Hepatocyte (in vitro differentiated cells): Measurements from ENCODE around the gene TBX15. TPM values are rescaled to one million over a fixed set of nuclear protein-coding genes. Genes with fewer than 3 reads are reported as not detected.

Experiments used
- DNase-seq: peaks from one replicate; pipeline ENCODE4 v3.0.0-alpha.2; 2016; ENCODE audit warnings: low spot score
- H2AFZ ChIP-seq: fragments of 200-600 bp; sonication (generic); 2 replicates; pipeline ENCODE4 v1.6.0; 2016; ENCODE audit warnings: antibody characterized with exemption, mild to moderate bottlenecking
- H3K27ac ChIP-seq: fragments of 200-600 bp; sonication (generic); 2 replicates; pipeline ENCODE4 v1.5.1; 2016; ENCODE audit warnings: mild to moderate bottlenecking
- H3K27me3 ChIP-seq: fragments of 200-600 bp; sonication (generic); 2 replicates; pipeline ENCODE4 v1.6.1; 2016
- H3K36me3 ChIP-seq: fragments of 200-600 bp; sonication (generic); replicated peaks from 2 replicates; pipeline ENCODE4 v1.5.1; 2016; ENCODE audit warnings: low read depth; ENCODE audit not compliant: insufficient read depth
- H3K4me1 ChIP-seq: fragments of 200-600 bp; sonication (generic); 2 replicates; pipeline ENCODE4 v1.5.1; 2016; ENCODE audit warnings: mild to moderate bottlenecking, moderate library complexity; ENCODE audit not compliant: insufficient read depth
- H3K4me2 ChIP-seq: fragments of 200-600 bp; sonication (generic); 2 replicates; pipeline ENCODE4 v1.6.0; 2016
- H3K4me3 ChIP-seq: fragments of 200-600 bp; sonication (generic); 2 replicates; pipeline ENCODE4 v1.5.1; 2016; ENCODE audit warnings: mild to moderate bottlenecking
- H3K79me2 ChIP-seq: fragments of 200-600 bp; sonication (generic); 2 replicates; pipeline ENCODE4 v1.6.0; 2017; ENCODE audit warnings: mild to moderate bottlenecking
- H3K9me2 ChIP-seq: fragments of 200-600 bp; sonication (generic); replicated peaks from 2 replicates; pipeline ENCODE4 v1.6.0; 2017; ENCODE audit warnings: mild to moderate bottlenecking; ENCODE audit not compliant: insufficient read depth
- H3K9me3 ChIP-seq: fragments of 200-600 bp; sonication (generic); 2 replicates; pipeline ENCODE4 v1.5.1; 2016; ENCODE audit warnings: low read depth, mild to moderate bottlenecking
- H4K20me1 ChIP-seq: fragments of 200-600 bp; sonication (generic); 2 replicates; pipeline ENCODE4 v1.6.0; 2016; ENCODE audit warnings: mild to moderate bottlenecking; ENCODE audit not compliant: insufficient read depth, poor library complexity, severe bottlenecking
- EZH2 ChIP-seq: fragments of 200-600 bp; sonication (generic); IDR thresholded peaks from 2 replicates; pipeline ENCODE4 v1.6.1; 2016; ENCODE audit warnings: antibody characterized with exemption, mild to moderate bottlenecking, borderline replicate concordance
- EZH2phosphoT487 ChIP-seq: fragments of 200-600 bp; sonication (generic); IDR thresholded peaks from one replicate; pipeline ENCODE4 v1.6.1; 2018; ENCODE audit warnings: antibody characterized with exemption, mild to moderate bottlenecking, low read depth, moderate library complexity; ENCODE audit not compliant: unreplicated experiment, severe bottlenecking
- WGBS: methylation state at CpG from one replicate; pipeline ENCODE4 v1.1.6; 2016; ENCODE audit warnings: low lambda C conversion rate; ENCODE audit errors: missing lambda C conversion rate; 5-methylcytosine and 5-hydroxymethylcytosine counted together
- polyA plus RNA-seq: library from polyadenylated mRNA; unstranded; fragments of >200 nt; fragmentation: Nextera tagmentation; extraction: Ambion mirVana; gene quantifications from 2 replicates; pipeline ENCODE4 v1.2.1, GENCODE V29; 2016
- total RNA-seq: library from RNA; depleted of rRNA; stranded (reverse); fragments of >200 nt; gene quantifications from 2 replicates; pipeline ENCODE4 v1.2.3, GENCODE V29; 2014
- TF ChIP-seq, protein P1 (sequence below): fragments of 200-600 bp; sonication (generic); IDR thresholded peaks from 2 replicates; pipeline ENCODE4 v1.5.1; 2016; ENCODE audit warnings: antibody characterized with exemption, mild to moderate bottlenecking; ENCODE audit not compliant: poor library complexity

TBX15 gene
- total and polyA plus RNA-seq, 2 experiments from 2014 or later, result 1.6 to 3.8 TPM

DNA sequence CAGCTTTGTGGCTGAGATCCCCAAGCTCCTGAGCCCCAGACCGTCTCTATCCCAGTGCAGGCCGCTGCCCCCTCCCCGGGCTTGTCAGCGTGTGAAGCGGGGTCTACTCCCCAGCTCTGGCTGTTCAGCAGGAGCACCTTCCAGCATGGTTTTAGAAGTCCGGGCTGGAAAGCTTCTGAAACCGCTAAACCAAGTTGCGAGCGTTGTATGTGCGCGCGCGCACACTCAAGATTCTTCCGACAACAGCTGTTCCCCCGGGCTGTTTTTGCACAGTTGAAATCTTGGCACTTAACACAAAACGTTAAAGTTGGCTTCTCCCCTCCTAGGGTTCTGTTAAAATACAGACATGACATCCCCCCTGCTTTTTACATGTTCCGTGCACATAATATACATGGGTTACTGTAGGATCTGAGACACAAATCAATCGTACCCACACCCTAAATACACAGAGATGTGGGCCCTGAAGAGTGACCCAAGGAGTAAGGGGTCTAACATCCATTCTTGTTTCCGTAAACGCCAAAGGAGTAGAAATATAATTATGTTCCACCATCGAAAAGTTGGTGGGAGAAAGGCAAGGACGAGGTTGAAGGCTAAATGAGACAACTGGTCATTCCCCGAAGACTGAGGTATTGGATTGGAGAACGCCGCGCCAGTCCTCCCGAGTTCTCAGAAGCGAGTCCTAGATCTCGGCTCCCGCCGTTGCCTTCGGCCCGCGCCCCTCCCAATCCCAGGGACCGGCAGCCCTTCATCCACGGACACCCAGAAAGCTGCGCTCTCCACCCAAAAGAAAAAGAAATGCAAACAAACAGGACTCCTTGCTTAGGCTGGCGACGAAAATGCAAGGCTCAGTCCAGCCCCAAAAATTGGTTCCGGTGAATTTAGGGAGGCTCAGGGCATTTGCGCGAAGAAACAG, 1.3 kb downstream of the TBX15 start:
- TF ChIP-seq EZH2 (no peak), EZH2phosphoT487 (peak; percentile 65)
- TF ChIP-seq, protein P1, sequence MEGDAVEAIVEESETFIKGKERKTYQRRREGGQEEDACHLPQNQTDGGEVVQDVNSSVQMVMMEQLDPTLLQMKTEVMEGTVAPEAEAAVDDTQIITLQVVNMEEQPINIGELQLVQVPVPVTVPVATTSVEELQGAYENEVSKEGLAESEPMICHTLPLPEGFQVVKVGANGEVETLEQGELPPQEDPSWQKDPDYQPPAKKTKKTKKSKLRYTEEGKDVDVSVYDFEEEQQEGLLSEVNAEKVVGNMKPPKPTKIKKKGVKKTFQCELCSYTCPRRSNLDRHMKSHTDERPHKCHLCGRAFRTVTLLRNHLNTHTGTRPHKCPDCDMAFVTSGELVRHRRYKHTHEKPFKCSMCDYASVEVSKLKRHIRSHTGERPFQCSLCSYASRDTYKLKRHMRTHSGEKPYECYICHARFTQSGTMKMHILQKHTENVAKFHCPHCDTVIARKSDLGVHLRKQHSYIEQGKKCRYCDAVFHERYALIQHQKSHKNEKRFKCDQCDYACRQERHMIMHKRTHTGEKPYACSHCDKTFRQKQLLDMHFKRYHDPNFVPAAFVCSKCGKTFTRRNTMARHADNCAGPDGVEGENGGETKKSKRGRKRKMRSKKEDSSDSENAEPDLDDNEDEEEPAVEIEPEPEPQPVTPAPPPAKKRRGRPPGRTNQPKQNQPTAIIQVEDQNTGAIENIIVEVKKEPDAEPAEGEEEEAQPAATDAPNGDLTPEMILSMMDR, result no peak
- Histone ChIP-seq H3K79me2 (peaks cover 13% of the 10 kb centered on the region), H3K27ac (peak overlapping the region; percentile 52), H3K9me2 (no peaks in the 10 kb centered on the region), H3K36me3 (no peaks in the 10 kb centered on the region), H3K9me3 (no peaks in the 10 kb centered on the region), H3K4me2 (peak overlapping the region; percentile 81), H2AFZ (peak overlapping the region; percentile 84), H3K27me3 (peaks cover 99% of the 10 kb centered on the region), H3K4me3 (peak overlapping the region; percentile 24), H3K4me1 (peaks cover 15% of the 10 kb centered on the region), H4K20me1 (no peaks in the 10 kb centered on the region)
- no peak for DNase-seq
- WGBS, result 12% methylated on average over 42 of the region's 42 CpGs

DNA sequence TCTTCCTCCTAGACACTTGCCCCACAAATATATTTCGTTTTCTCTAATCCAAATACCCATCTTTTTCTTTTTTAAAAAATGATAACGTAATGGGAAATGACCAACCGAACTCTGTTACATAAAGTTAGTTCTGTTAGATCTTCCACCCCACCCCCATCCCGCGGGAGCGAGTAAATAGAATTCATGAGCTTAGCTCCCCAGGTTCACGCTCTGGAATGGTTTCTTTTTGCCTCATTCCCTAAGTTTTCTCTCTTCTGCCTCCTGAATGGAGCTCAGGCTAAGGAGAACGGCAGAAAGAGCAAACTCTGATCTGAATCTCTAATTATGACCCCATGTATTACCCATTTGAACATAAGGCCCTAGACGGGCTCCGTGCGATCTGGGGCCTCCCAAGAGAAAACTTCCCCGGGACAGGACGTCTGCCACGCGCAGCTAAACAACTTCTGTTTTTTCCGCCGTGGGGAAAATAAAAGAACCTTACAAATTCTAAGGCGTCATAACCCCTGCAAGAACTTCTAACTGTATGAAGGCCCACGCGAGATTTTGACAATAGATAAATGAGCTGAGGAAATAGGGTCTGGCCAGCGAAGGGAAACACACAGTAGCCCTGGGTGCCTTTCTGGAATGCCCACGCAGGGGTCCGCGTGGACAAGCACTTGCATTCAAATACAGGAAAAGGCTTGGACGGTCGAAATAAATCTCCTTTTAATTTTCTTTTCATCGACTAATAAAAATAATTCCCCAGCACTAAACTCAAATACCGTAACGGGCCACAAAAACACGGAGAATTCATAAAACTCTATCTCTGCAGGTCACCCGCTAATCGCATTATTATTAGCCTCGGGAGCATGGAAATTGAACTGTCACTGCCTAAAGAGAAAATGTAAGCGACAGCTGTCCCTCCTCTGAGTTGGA, 2.2 kb downstream of the TBX15 start:
- DNase-seq, result no peak
- H3K9me3 ChIP-seq, result no peaks in the 10 kb centered on the region
- H3K4me3 ChIP-seq, result peak overlapping the region; percentile 24
- H2AFZ ChIP-seq, result no peak overlapping the region
- peaks cover 13% of the 10 kb centered on the region for H3K79me2 ChIP-seq
- no peaks in the 10 kb centered on the region for H3K9me2 ChIP-seq
- no peak overlapping the region for H3K27ac ChIP-seq
- H3K27me3 ChIP-seq, result peaks cover 99% of the 10 kb centered on the region
- no peaks in the 10 kb centered on the region for H4K20me1 ChIP-seq
- H3K36me3 ChIP-seq, result no peaks in the 10 kb centered on the region
- peaks cover 12% of the 10 kb centered on the region for H3K4me1 ChIP-seq
- WGBS, result 43% methylated on average over 34 of the region's 34 CpGs
- no peak for TF ChIP-seq EZH2
- H3K4me2 ChIP-seq, result peak overlapping the region; percentile 81

DNA sequence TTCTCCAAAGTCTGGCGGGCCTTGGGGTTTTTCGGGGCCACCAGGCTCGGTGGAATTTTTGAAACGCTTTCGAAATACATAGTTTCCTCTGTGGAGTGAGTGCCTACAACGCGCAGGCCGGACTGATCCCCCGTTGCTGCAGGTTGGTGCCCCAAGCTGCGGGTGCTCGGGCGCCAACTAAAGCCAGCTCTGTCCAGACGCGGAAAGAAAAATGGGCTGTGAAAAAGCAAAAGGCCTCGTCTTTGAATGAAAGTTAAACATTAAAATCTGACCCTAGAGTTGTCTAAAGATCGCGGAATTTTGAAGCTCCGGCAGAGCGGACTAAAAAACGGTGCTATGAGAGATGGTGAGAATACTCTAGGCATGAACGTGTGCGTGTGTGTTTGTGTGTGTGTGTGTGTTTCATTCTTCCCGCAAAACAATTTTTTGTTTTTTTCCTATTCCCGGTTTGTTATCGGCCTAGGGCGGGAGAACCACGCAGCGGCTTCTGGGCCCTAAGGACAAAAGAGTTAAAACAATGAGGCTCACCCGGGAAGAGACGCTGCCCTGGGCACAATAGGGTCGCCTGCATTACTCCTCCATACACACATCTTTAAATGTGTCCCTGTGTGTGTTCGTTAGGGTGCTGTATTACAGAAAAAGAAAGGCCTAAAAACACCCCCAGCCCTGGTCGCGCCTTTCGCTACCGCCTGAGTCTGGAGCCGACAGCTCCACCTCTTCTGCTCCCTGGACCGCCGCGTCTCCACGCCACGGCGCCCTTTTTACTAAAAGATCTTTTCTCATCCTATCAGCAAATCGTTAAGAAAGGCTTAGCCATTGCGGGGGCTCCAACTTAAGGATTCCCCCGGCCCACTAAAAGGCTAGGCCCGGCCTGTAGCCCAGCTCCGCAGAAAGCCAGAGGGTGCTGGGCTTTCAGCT, 3.2 kb downstream of the TBX15 start:
- peak overlapping the region; percentile 26 for H2AFZ ChIP-seq

More for the DNA sequence above, 3.2 kb downstream of the TBX15 start:
- no peak overlapping the region for H3K4me3 ChIP-seq
- H3K9me2 ChIP-seq, result no peaks in the 10 kb centered on the region
- peaks cover 12% of the 10 kb centered on the region for H3K4me1 ChIP-seq
- no peak overlapping the region for H3K27ac ChIP-seq
- no peaks in the 10 kb centered on the region for H4K20me1 ChIP-seq
- DNase-seq, result no peak
- peaks cover 13% of the 10 kb centered on the region for H3K79me2 ChIP-seq
- WGBS, result 42% methylated on average over 48 of the region's 48 CpGs
- H3K36me3 ChIP-seq, result no peaks in the 10 kb centered on the region
- TF ChIP-seq EZH2 (peak; percentile 60), EZH2phosphoT487 (no peak)
- peaks cover 99% of the 10 kb centered on the region for H3K27me3 ChIP-seq
- H3K4me2 ChIP-seq, result peak overlapping the region; percentile 68
- H3K9me3 ChIP-seq, result no peaks in the 10 kb centered on the region
